Glutamatergic neuron (in vitro differentiated cells): ENCODE results near the gene SPOCD1. TPM values are rescaled to one million over a fixed set of nuclear protein-coding genes. Genes with fewer than 3 reads are reported as not detected.

ENCODE experiments used
- DNase-seq: peaks from one replicate; pipeline ENCODE4 v3.0.0; 2022
- H3K27ac Mint-ChIP-seq: one replicate; pipeline ENCODE4 v1.8.0; 2020; ENCODE audit warnings: mild to moderate bottlenecking, mixed read lengths, inconsistent platforms; ENCODE audit not compliant: unreplicated experiment
- H3K27me3 Mint-ChIP-seq: one replicate; pipeline ENCODE4 v1.8.0; 2020; ENCODE audit warnings: mild to moderate bottlenecking, moderate library complexity, mixed read lengths, inconsistent platforms; ENCODE audit not compliant: unreplicated experiment
- H3K36me3 Mint-ChIP-seq: one replicate; pipeline ENCODE4 v1.8.0; 2020; ENCODE audit warnings: mild to moderate bottlenecking, mixed read lengths, inconsistent platforms; ENCODE audit not compliant: unreplicated experiment
- H3K4me1 Mint-ChIP-seq: one replicate; pipeline ENCODE4 v1.8.0; 2020; ENCODE audit warnings: mild to moderate bottlenecking, low read depth, mixed read lengths, inconsistent platforms; ENCODE audit not compliant: unreplicated experiment
- H3K4me3 Mint-ChIP-seq: one replicate; pipeline ENCODE4 v1.8.0; 2020; ENCODE audit warnings: mild to moderate bottlenecking, mixed read lengths, inconsistent platforms; ENCODE audit not compliant: unreplicated experiment
- H3K9me3 Mint-ChIP-seq: one replicate; pipeline ENCODE4 v1.8.0; 2020; ENCODE audit warnings: mild to moderate bottlenecking, moderate library complexity, mixed read lengths, inconsistent platforms; ENCODE audit not compliant: unreplicated experiment
- CTCF ChIP-seq: fragments of 200-600 bp; sonication (generic); IDR thresholded peaks from one replicate; pipeline ENCODE4 v1.5.0; 2021; ENCODE audit not compliant: partially characterized antibody, unreplicated experiment
- total RNA-seq: library from RNA; stranded (reverse); fragmentation: NEBNext Ultra II Directional; extraction: Animal tissue kit (Norgen Biotek cat#: 25700); gene quantifications from one replicate; pipeline ENCODE4 v1.2.1, GENCODE V29; 2021; ENCODE audit not compliant: unreplicated experiment

The SPOCD1 gene
- total RNA-seq, 1 donor from 2014 or later = 0.74 TPM

GRCh38 chr1:31789259-31790065 is 26.4 kb downstream of the SPOCD1 start:
- no peaks in the 10 kb centered on the region for H3K36me3 Mint-ChIP-seq
- peaks cover 10% of the 10 kb centered on the region for H3K4me1 Mint-ChIP-seq
- no peak overlapping the region for H3K27ac Mint-ChIP-seq
- peaks cover 6% of the 10 kb centered on the region for H3K27me3 Mint-ChIP-seq
- TF ChIP-seq CTCF = peak; percentile 80
- H3K4me3 Mint-ChIP-seq = peak overlapping the region; percentile 20
- peak; percentile 99 for DNase-seq
- H3K9me3 Mint-ChIP-seq = peaks cover 6% of the 10 kb centered on the region

GRCh38 chr1:31788825-31789256 is 27.0 kb downstream of the SPOCD1 start:
- H3K27ac Mint-ChIP-seq = no peak overlapping the region
- H3K4me1 Mint-ChIP-seq = peaks cover 13% of the 10 kb centered on the region
- TF ChIP-seq CTCF = no peak
- peaks cover 8% of the 10 kb centered on the region for H3K27me3 Mint-ChIP-seq
- peak overlapping the region; percentile 91 for H3K4me3 Mint-ChIP-seq
- peaks cover 6% of the 10 kb centered on the region for H3K9me3 Mint-ChIP-seq
- no peaks in the 10 kb centered on the region for H3K36me3 Mint-ChIP-seq
- no peak for DNase-seq

- Mint-ChIP-seq H3K4me1 (peaks cover 13% of the 10 kb centered on the region), H3K27ac (peak overlapping the region; percentile 67), H3K9me3 (peaks cover 6% of the 10 kb centered on the region), H3K4me3 (peak overlapping the region; percentile 91), H3K36me3 (no peaks in the 10 kb centered on the region), H3K27me3 (peaks cover 8% of the 10 kb centered on the region)
- no peak for TF ChIP-seq CTCF
- peak; percentile 93 for DNase-seq
Measured at GRCh38 chr1:31788138-31788824, 27.5 kb downstream of the SPOCD1 start.

GRCh38 chr1:31787786-31788137 is 28.1 kb downstream of the SPOCD1 start:
- Mint-ChIP-seq H3K9me3 (peaks cover 4% of the 10 kb centered on the region), H3K36me3 (no peaks in the 10 kb centered on the region), H3K4me3 (peak overlapping the region; percentile 91), H3K27me3 (peaks cover 7% of the 10 kb centered on the region), H3K4me1 (peaks cover 18% of the 10 kb centered on the region), H3K27ac (peak overlapping the region; percentile 67)
- no peak for TF ChIP-seq CTCF
- DNase-seq = no peak

GRCh38 chr1:31787261-31787660 is 28.6 kb downstream of the SPOCD1 start:
- TF ChIP-seq CTCF = no peak
- Mint-ChIP-seq H3K27ac (no peak overlapping the region), H3K36me3 (no peaks in the 10 kb centered on the region), H3K4me3 (no peak overlapping the region), H3K9me3 (peaks cover 4% of the 10 kb centered on the region), H3K27me3 (peaks cover 7% of the 10 kb centered on the region), H3K4me1 (peaks cover 23% of the 10 kb centered on the region)
- DNase-seq = peak; percentile 2
